ENCODE measurements around the gene KLHL21. TPM values are rescaled to one million over a fixed set of nuclear protein-coding genes. Genes with fewer than 3 reads are reported as not detected.
A peak's percentile ranks its signal among the peaks of the same experiment; 100 is the strongest.

KLHL21 gene
- total and polyA plus RNA-seq, 9 of the 15 experiments (the other 6 are each of a cell fraction or from before 2014, with no cell fraction given) = 2.1 to 42.1 (median 17.5) TPM

- TF ChIP-seq ZNF277 (CRISPR knock-in tag; IDR thresholded peaks at IDR 0.05; ENCODE audit: borderline replicate concordance) (0 out of 2 replicates have a peak, but pooled peaks have one; percentile 42), FOXK1 (CRISPR knock-in tag; IDR thresholded peaks at IDR 0.05; ENCODE audit: borderline replicate concordance) (peak; percentile 97), PTBP1 (IDR thresholded peaks at IDR 0.05; ENCODE audit: low read depth, low read length) (no peak), FOXJ3 (CRISPR knock-in tag; IDR thresholded peaks at IDR 0.05) (no peak), ZNF395 (CRISPR knock-in tag; IDR thresholded peaks at IDR 0.05) (peak; percentile 39; the same call in 1 of the 2 replicates), RUNX1 (IDR thresholded peaks at IDR 0.05; ENCODE audit: low read depth) (no peak), ZNF212 (CRISPR knock-in tag; IDR thresholded peaks at IDR 0.05) (0 out of 2 replicates have a peak, but pooled peaks have one; percentile 31), RNF219 (CRISPR knock-in tag; IDR thresholded peaks at IDR 0.05) (no peak), KDM4B (IDR thresholded peaks at IDR 0.05; ENCODE audit: borderline replicate concordance in 2 of 2, low read depth in 1 of 2) (peak in 1 of 2 experiments; percentile 42; a peak in 1 of 4 replicates), ZNF584 (CRISPR knock-in tag; IDR thresholded peaks at IDR 0.05; ENCODE audit: low read depth) (0 out of 2 replicates have a peak, but pooled peaks have one; percentile 72), MXI1 (IDR thresholded peaks at IDR 0.05; ENCODE audit: low read depth, low read length) (peak; percentile 94), ARID1B (IDR thresholded peaks at IDR 0.05) (peak; percentile 46), MED1 (CRISPR knock-in tag; IDR thresholded peaks at IDR 0.05; ENCODE audit: borderline replicate concordance) (no peak; the same call in 1 of the 2 replicates), ZBTB26 (CRISPR knock-in tag; IDR thresholded peaks at IDR 0.05) (no peak)
- TF ChIP-seq, protein P1, sequence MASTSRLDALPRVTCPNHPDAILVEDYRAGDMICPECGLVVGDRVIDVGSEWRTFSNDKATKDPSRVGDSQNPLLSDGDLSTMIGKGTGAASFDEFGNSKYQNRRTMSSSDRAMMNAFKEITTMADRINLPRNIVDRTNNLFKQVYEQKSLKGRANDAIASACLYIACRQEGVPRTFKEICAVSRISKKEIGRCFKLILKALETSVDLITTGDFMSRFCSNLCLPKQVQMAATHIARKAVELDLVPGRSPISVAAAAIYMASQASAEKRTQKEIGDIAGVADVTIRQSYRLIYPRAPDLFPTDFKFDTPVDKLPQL (IDR thresholded peaks at IDR 0.05; ENCODE audit: extremely low read depth, insufficient read length) = no peak
- TF ChIP-seq, protein P2, sequence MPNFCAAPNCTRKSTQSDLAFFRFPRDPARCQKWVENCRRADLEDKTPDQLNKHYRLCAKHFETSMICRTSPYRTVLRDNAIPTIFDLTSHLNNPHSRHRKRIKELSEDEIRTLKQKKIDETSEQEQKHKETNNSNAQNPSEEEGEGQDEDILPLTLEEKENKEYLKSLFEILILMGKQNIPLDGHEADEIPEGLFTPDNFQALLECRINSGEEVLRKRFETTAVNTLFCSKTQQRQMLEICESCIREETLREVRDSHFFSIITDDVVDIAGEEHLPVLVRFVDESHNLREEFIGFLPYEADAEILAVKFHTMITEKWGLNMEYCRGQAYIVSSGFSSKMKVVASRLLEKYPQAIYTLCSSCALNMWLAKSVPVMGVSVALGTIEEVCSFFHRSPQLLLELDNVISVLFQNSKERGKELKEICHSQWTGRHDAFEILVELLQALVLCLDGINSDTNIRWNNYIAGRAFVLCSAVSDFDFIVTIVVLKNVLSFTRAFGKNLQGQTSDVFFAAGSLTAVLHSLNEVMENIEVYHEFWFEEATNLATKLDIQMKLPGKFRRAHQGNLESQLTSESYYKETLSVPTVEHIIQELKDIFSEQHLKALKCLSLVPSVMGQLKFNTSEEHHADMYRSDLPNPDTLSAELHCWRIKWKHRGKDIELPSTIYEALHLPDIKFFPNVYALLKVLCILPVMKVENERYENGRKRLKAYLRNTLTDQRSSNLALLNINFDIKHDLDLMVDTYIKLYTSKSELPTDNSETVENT (CRISPR knock-in tag; IDR thresholded peaks at IDR 0.05) = no peak
Measured at GRCh38 chr1:6601049-6601922, 1.4 kb downstream of the KLHL21 start (continued).
